ENCODE measurements around the gene NKAIN2.
"Not testable (repeated sequence)": the region's sequence is repeated elsewhere in the genome, so short reads cannot be mapped to it uniquely, and the experiment has no call there.

Gene NKAIN2

DNA sequence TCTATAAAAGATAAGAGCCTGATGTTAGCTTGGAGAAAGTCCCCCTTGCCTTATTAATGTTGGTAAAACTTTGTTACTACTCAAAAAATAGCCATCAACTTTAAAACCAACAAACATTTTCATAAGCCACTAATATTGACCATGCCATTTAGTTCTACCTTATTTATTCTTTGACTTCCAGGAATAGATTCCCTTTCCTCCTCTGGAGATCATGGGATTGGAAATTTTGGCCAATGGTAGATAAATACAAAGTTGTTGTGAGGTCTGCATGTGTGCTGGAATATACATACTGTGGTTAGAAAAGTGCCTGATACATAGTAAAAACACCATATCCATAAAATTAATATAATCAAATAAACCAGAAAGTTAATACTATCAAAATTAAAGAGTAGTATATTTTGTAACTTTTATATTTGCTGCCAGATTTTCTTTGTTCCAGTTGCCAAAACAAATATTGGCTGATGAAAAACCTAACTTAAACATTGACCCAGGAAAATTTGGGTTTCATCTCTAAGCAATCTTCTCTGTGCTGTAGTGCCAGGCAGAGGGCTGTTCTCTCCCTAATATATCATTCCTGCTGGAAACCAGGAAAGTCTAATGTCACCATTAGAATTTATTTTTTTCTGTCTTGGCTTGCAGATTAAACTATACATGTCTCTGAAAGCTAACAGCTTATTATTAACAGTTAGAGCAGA, 169.1 kb downstream of the NKAIN2 start:
- no peak for DNase-seq

DNA sequence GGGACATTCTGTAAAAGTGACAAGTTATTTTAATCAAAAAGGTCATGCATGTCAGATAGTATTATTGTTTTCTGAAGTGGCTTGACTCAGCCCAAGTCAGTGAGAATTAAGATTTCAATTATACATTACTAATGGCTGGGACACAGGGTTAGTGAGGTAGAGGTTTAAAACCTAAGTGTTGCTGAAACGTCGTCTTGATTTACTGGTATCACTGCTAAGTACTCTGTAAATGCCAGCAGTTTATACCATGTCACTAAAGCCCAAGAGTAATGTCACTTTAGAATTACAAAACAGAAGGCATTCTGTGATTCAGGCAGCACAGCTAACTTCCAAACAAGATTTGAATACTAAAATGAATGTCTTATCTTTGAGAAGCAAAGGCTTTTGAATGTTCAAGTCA, 176.6 kb downstream of the NKAIN2 start:
- no peak for DNase-seq

DNA sequence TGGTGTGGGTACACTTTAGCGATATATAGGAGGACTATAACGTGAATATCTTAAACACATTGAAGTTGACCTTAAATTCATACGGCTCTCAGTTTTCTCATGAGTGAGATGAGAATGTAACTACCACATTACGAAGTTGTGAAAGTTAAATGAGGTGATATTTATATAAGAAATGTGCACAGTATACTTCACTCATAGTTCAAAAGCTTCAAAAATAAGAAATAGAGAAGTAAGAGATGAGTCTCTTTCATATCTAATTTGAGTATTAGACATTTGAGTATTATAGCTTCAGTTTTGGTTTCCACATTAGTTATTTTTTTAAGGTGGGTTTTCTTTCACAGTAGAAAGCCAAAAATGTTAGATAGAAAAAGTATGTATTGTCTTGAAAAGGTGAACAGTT, 183.3 kb downstream of the NKAIN2 start:
- DNase-seq, result no peak

GRCh38 chr6:123989918-123990317, 186.3 kb downstream of the NKAIN2 start:
- not testable (repeated sequence) for DNase-seq

DNA sequence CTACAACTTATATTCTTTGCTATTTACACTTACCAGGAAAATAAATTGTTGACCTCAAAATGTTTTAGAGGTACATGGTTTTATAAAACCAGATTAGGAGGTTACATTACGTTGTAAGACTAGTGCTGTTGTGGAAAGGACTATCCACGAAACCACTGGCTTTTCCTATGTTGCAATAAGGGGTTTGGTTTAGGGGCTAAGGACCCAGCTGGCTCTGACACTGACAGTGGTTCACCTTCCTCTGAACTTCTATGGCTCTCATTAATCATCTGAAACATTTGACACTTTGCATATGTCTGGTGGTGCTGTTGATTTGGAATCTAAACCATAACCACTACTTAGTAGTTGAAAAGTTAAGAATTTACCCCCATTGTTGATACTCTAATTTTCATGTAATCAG, 186.7 kb downstream of the NKAIN2 start:
- no peak for DNase-seq

DNA sequence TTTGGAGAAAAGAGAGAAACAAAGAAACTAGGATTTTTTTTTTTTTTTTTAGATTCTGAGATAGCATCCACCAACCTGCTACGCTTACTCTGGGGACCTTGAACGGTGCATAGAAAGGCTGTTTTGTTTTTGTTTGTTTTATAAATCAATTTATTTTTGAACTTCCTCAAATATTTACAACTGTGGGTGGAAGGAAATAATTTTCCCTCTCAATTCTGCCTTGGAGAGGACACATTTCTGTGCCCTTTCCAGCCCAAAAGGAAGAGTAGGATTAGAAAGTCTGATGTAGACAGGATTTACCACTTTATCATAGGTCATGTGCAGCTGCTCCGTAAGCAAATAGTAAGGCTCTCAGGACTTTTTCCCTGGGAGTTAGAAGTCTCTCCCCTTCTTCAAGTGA, 190.5 kb downstream of the NKAIN2 start:
- no peak for DNase-seq

GRCh38 chr6:123994891-123995635, 191.4 kb downstream of the NKAIN2 start:
- DNase-seq, result no peak

- DNase-seq, result no peak
Observed at GRCh38 chr6:123997223-123997622, 193.6 kb downstream of the NKAIN2 start.

DNA sequence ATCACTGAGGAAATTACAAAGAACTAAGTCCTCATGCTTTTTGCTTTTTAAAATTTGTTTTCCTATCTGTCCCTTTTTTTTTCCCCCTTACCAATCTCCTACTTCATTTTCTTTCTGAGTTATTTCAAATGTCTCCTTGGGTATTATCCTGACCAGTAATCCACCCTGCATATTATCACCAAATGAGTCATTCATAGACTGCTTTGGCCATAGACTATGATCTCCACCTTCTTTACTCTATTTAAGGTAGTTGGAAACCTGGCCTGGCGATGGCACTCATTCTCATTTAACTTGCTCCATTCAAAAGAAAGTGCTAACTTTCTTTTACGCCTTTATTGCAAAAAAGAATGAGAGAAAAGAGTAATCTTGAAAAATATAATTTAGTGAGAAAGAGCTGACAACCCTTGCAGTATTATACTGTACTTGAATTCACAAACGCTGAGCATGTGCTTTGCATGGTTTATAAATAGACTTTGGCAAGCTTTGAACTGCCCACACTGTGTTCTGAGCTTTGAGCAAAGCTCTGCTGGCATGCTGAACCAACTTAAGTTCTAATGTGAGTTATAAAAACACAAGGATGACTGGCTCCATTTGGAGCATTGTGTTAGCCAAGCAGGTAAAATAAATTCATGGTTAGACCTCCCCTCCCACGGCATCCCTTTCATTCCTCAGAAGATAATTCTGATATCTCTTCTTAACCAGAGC, 198.9 kb downstream of the NKAIN2 start:
- no peak for DNase-seq

DNA sequence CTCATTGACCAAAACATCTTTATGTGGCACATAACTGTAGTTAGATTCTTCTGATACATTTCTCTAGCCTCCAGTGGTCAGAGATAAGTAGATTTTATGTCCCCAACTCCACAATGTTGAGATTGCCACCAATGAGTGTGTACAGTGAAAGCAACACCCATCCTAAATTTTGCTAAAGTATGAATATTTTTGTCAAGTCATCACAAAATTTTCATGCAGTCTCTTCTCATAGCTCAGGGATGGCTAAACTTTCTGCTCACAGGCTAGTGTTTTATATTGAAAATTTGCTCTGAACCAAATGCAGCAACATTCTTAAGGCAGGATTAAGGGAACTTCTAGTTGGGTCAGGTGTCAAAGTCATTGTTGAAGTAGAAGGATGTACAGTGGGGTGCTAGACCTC, 203.6 kb downstream of the NKAIN2 start:
- DNase-seq, result no peak

GRCh38 chr6:124008000-124008987, 204.6 kb downstream of the NKAIN2 start:
- DNase-seq, result no peak

GRCh38 chr6:124008988-124009765, 205.5 kb downstream of the NKAIN2 start:
- DNase-seq, result no peak

DNA sequence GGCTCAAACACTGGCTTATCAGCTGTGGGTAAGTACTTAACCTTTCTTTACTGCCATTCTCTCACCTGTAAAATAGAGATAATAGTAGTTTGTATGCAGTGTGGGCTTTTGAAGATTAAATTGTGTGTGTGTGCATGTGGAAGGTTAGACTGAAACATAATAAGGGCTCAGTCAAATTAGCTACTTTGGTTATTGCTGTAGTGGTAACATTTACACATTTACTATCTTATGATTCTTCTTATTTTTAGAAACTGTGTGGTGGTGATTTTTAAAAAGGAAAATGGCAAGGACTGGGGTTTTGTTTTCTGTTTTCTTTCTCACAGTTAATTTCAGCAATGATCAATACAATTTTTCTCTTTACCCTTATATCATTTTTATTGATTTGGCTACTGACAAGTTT, 206.9 kb downstream of the NKAIN2 start:
- DNase-seq, result no peak

- no peak for DNase-seq
Observed at GRCh38 chr6:124011180-124011579, 207.5 kb downstream of the NKAIN2 start.

GRCh38 chr6:124022051-124022450, 218.4 kb downstream of the NKAIN2 start:
- DNase-seq, result not testable (repeated sequence)

DNA sequence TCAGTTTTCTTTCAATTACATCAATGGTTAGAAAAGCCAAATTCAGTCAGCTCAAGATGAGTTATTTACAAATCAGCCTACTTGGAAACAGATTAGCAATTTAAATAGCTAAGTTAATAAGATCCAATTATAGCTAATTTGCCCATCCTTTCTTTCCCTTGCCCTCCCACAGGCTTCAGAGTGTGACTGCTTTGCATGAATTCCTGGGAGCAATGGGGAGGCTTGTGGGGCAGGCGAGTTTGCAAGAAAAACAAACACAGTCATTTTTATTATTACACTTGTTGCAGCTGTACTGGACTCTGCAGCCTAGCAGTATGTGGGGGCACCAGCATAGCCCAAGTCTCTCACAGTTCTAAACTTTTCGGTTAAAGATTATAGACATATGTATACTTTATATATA, 219.0 kb downstream of the NKAIN2 start:
- DNase-seq, result no peak

DNA sequence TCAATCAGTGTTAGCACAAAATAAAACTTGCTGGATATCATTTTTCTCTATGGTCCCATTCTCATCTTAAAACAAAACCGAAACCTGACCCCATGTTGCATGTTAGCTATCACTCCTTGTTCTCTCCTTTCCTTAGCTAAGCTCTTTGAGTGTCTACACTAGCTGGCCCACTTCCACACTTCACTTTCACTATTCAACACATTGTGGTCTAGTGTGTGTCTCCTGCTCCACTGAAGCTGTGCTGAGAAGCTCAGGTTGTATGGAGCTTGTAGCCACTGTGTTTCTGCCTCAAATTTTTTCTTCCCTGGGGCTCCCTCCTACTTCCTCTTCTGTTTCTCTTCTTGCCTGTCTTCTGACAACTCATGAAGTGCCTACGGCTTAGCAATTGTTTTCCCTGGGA, 223.0 kb downstream of the NKAIN2 start:
- DNase-seq, result no peak

DNA sequence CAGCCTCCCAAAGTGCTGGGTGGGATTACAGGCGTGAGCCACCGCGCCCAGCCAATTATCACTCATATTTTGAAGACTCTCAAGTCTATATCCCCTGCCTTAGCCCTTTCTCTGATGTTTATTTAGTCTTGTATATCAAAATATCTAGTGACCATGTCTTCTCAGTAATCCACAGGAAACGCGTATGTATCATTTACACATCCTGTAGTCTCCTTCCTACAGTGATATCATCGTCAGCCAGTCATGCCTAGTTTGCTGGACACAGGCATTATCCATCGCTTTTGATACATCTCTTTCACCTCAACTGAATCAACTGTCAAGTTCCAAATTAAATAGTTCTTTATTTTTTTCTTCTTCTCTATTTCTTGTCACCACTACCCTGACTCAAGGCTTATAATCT, 223.7 kb downstream of the NKAIN2 start:
- DNase-seq, result no peak

GRCh38 chr6:124028117-124028516, 224.5 kb downstream of the NKAIN2 start:
- DNase-seq, result no peak

DNA sequence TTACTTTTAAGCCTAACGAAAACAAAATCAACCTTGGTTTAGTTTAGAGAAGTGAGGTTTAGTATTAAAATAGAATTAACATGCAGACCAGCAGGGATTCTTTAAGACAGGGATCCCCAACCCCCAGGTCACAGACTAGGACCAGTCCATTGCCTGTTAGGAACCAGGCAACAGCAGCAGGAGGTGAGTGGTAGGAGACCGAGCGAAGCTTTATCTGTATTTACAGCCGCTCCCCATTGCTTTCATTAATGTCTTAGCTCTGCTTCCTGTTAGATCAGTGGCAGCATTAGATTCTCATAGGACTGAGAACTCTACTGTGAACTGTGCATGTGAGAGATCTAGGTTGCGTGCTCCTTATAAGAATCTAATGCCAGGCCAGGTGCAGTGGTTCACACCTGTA, 225.9 kb downstream of the NKAIN2 start:
- no peak for DNase-seq

DNA sequence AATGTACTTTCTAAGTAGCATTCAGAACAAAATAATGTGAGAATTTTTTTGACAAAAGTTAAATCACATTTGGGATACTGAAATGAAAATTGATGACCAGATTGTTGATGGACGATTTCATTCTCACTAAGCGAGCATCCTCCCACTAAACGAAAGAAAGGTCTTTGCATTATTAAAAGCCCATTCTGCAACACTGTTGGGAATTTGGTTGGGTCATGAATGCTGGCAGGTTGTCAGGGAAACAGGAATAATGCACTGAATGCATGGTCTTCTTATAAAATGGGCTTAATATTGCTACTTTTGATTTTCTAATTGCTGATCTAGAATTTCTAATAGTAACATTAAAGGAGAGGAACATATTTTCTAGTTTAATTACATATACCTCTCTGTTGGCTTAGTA, 229.8 kb downstream of the NKAIN2 start:
- DNase-seq, result no peak

DNA sequence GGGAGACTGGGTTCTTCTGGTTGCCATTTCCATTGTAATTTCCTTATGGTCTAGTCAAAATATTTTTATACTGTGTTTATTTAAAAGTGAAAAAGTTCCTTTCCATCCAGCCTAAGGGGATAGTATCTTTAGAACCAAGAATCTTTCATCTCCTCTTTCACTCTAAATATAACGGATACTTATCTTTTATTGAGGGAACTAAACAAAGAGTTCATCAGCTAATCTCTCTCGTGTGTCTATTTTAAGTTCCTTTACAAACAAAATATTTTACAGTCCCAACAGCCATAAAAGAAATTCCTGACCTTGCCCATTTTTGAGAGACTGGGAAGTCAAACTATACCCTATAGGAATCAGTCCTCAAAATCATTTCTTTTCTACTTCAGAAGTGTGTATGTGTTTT, 232.7 kb downstream of the NKAIN2 start:
- DNase-seq, result no peak

Measured in CD4-positive, alpha-beta T cell treated with Interferon alpha-2 for 1 hour (primary cell).